ENCODE measurements around the gene VAT1L. TPM values are rescaled to one million over a fixed set of nuclear protein-coding genes. Genes with fewer than 3 reads are reported as not detected.

Gene VAT1L
- total and polyA plus RNA-seq, 10 of the 15 experiments (the other 5 are each of a cell fraction or from before 2014, with no cell fraction given) = 0.06 to 0.18 (median 0.10) TPM; not detected in 5

DNA sequence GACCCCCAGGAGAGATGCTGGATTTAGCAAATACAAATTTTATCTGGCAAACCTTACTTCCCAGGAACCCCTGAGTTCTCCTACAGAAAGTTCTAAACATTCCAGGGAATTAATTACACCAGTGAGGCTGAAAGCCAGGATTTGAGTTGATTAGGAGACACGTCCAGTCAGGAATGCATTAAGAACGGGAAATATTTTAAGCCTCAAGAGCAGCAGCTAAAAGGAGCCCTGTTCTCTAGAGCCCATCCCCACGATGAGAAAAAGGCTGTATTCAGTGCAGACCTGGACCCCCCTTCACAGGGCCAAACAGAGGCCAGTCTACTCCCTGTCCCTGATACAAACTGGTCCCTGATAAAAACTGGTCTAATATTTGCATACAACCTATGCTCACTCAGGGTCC lies 55.0 kb downstream of the VAT1L start:
- ATAC-seq (no peak), FAIRE-seq (no peak), DNase-seq (ENCODE audit: low read depth, low spot score) (no peak)
- no peaks in the 10 kb centered on the region for H3K9me3 ChIP-seq (replicated peaks; ENCODE audit: control insufficient read depth, insufficient read depth, low read length)
- no peak overlapping the region for H3K27ac ChIP-seq (ENCODE audit: control insufficient read depth, insufficient read depth)
- BruUV-seq (replicated peaks) = no TSS peak
- intact Hi-C loops (cut with micrococcal nuclease; ENCODE audit: unreplicated experiment) (no loop called here), in situ Hi-C loops (cut with MboI) (no loop called here)
- H2AFZ ChIP-seq (ENCODE audit: control insufficient read depth, low read depth, low read length) = no peak overlapping the region
- POLR2A ChIA-PET = no interaction called here
- H3K36me3 ChIP-seq (ENCODE audit: control insufficient read depth in 2 of 2, insufficient read depth in 2 of 2, low read length in 1 of 2) = no peaks in the 10 kb centered on the region
- RAD21 ChIA-PET (ENCODE audit: unreplicated experiment) = no interaction called here
- CTCF ChIA-PET = no interaction called here
- H3K4me2 ChIP-seq (ENCODE audit: control insufficient read depth, insufficient read depth) = no peak overlapping the region
- peaks cover 0 to 5% of the 10 kb centered on the region in 2 experiments; a peak in 1 of 4 replicates for H3K27me3 ChIP-seq (replicated peaks in 1 of 2; ENCODE audit: control insufficient read depth in 2 of 2, insufficient read depth in 2 of 2, low read length in 1 of 2)
- H3K9ac ChIP-seq (ENCODE audit: control insufficient read depth, insufficient read depth, low read length) = no peak overlapping the region
- H3K79me2 ChIP-seq (ENCODE audit: control insufficient read depth, insufficient read depth, low read length) = no peaks in the 10 kb centered on the region
- TF ChIP-seq NFXL1 (IDR thresholded peaks at IDR 0.05; ENCODE audit: borderline replicate concordance) (no peak), NR2F1 (conservative IDR thresholded peaks at IDR 0.05) (no peak), EED (IDR thresholded peaks at IDR 0.05; ENCODE audit: low read depth) (no peak), SRF (IDR thresholded peaks at IDR 0.05; ENCODE audit: low read depth in 2 of 2, low read length in 2 of 2) (no peak), RAD51 (IDR thresholded peaks at IDR 0.05) (no peak), CHD2 (IDR thresholded peaks at IDR 0.05; ENCODE audit: borderline replicate concordance, low read depth, low read length) (no peak), NFYA (IDR thresholded peaks at IDR 0.05; ENCODE audit: borderline replicate concordance, low read depth, low read length) (no peak), SMAD5 (IDR thresholded peaks at IDR 0.05; ENCODE audit: low read depth) (no peak), TCF7 (IDR thresholded peaks at IDR 0.05; ENCODE audit: borderline replicate concordance) (no peak), PML (IDR thresholded peaks at IDR 0.05; ENCODE audit: low read length) (no peak), EGR1 (IDR thresholded peaks at IDR 0.05; ENCODE audit: borderline replicate concordance in 1 of 2, low read depth in 2 of 2, low read length in 2 of 2) (no peak), ZSCAN29 (IDR thresholded peaks at IDR 0.05) (no peak), ZNF207 (IDR thresholded peaks at IDR 0.05; ENCODE audit: borderline replicate concordance) (no peak), SUZ12 (IDR thresholded peaks at IDR 0.05; ENCODE audit: unreplicated experiment) (no peak)
- TF ChIP-seq, protein P1, sequence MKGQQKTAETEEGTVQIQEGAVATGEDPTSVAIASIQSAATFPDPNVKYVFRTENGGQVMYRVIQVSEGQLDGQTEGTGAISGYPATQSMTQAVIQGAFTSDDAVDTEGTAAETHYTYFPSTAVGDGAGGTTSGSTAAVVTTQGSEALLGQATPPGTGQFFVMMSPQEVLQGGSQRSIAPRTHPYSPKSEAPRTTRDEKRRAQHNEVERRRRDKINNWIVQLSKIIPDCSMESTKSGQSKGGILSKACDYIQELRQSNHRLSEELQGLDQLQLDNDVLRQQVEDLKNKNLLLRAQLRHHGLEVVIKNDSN (IDR thresholded peaks at IDR 0.05; ENCODE audit: borderline replicate concordance, extremely low read length, insufficient read depth, low read depth, low read length) = no peak
- WGBS (ENCODE audit: insufficient coverage, insufficient replicate concordance, low lambda C conversion rate, missing lambda C conversion rate) = 12% methylated on average over 3 of the region's 3 CpGs
- no peaks in the 10 kb centered on the region for H4K20me1 ChIP-seq (ENCODE audit: control insufficient read depth, insufficient read depth)
- SMC1A ChIA-PET (ENCODE audit: uncharacterized antibody, unreplicated experiment) = no interaction called here
- H3K4me3 ChIP-seq = no peak overlapping the region
- no peaks in the 10 kb centered on the region for H3K4me1 ChIP-seq (ENCODE audit: control insufficient read depth, insufficient read depth, low read length)
